Thyroid gland (tissue), 4 donors: ENCODE data around the gene PTGER4. TPM values are rescaled to one million over a fixed set of nuclear protein-coding genes. Genes with fewer than 3 reads are reported as not detected.

Source experiments
- DNase-seq, 2 donors: peaks; one replicate each; pipeline ENCODE4 v3.0.0-alpha.2; 2019
- H3K27ac ChIP-seq, 3 donors: fragments of 200-600 bp; sonication (generic); 1 replicate in 2 of 3; 2 replicates in 1 of 3; pipeline ENCODE4 v1.5.1; 2016 to 2019; ENCODE audit warnings: mild to moderate bottlenecking in 1 of 3, moderate library complexity in 1 of 3
- H3K27me3 ChIP-seq: fragments of 200-600 bp; sonication (generic); one replicate; pipeline ENCODE4 v1.5.1; 2019
- H3K36me3 ChIP-seq, 2 donors: fragments of 200-600 bp; sonication (generic); one replicate each; pipeline ENCODE4 v1.5.1; 2016 to 2019
- H3K4me1 ChIP-seq, 2 donors: fragments of 200-600 bp; sonication (generic); one replicate each; pipeline ENCODE4 v1.5.1; 2017 to 2019
- H3K4me3 ChIP-seq, 3 donors: fragments of 200-600 bp; sonication (generic); replicated peaks in 1 of 3; 1 replicate in 2 of 3; 2 replicates in 1 of 3; pipeline ENCODE4 v1.5.1; 2016; ENCODE audit warnings: mild to moderate bottlenecking in 1 of 3
- H3K9me3 ChIP-seq: fragments of 200-600 bp; sonication (generic); one replicate; pipeline ENCODE4 v1.5.1; 2017
- CTCF ChIP-seq, 6 experiments: fragments of 200-600 bp in 3 of 6; fragments of 450-650 bp in 3 of 6; sonication (generic) in 3 of 6; IDR thresholded peaks; one replicate each; pipeline ENCODE4 v1.5.1; 2016 to 2019; ENCODE audit warnings: antibody characterized with exemption in 6 of 6, mild to moderate bottlenecking in 2 of 6, inconsistent platforms in 1 of 6, moderate library complexity in 1 of 6
- POLR2A ChIP-seq, 2 donors: fragments of 450-650 bp; IDR thresholded peaks; one replicate each; pipeline ENCODE4 v1.6.1; 2017; ENCODE audit warnings: antibody characterized with exemption in 2 of 2, mild to moderate bottlenecking in 2 of 2, moderate library complexity in 1 of 2
- intact Hi-C: fragments of 100-400 bp; cut with DNase I; formaldehyde crosslinking; loops from one replicate; pipeline ENCODE4 v1.15.1; 2023
- small RNA-seq: library from RNA; depleted of rRNA; stranded (forward); fragments of <200 nt; gene quantifications from one replicate; pipeline ENCODE3, GENCODE V24; 2016
- total RNA-seq, 4 donors: library from RNA; depleted of rRNA; stranded (reverse); fragments of >200 nt; gene quantifications; one replicate each; pipeline ENCODE4 v1.2.3, GENCODE V29; 2016

Gene PTGER4
- total RNA-seq, 4 donors from 2014 or later, result 10.9 to 14.3 (median 12.0) TPM

GRCh38 chr5:40738502-40738901 is 58.8 kb downstream of the PTGER4 start:
- no peaks in the 10 kb centered on the region for H3K27me3 ChIP-seq
- no peaks in the 10 kb centered on the region for H3K9me3 ChIP-seq
- intact Hi-C loops, result no loop called here
- no peak overlapping the region for H3K4me3 ChIP-seq
- H3K4me1 ChIP-seq, result peaks cover 0 to 3% of the 10 kb centered on the region in 2 donors
- peaks cover 0 to 14% of the 10 kb centered on the region in 2 donors for H3K36me3 ChIP-seq
- TF ChIP-seq POLR2A (IDR thresholded peaks at IDR 0.05), result no peak
- no peak for TF ChIP-seq CTCF (IDR thresholded peaks at IDR 0.05)
- DNase-seq, result no peak
- H3K27ac ChIP-seq, result no peak overlapping the region

Small RNA genes lying within 50 kb of the gene (small RNA-seq; reads per million reads assigned to genes)
- not detected for gene RF00092

Other genes starting within 250 kb of the PTGER4 start
- gene TTC33, start 76.0 kb downstream of the PTGER4 start, total RNA-seq, result 10 to 100 TPM; 18.7 to 35.2 (median 24.9) TPM
- gene PRKAA1, start 118.5 kb downstream of the PTGER4 start, total RNA-seq, result 100 to 1,000 TPM in 3 of 4 donors, 10 to 100 TPM in 1; 83.1 to 134 (median 116) TPM
- 100 to 1,000 TPM in 2 of 4 donors, 10 to 100 TPM in 2; 54.4 to 499 (median 123) TPM for gene RPL37, start 155.3 kb downstream of the PTGER4 start, total RNA-seq
- 10 to 100 TPM; 15.9 to 32.1 (median 21.0) TPM for gene CARD6, start 161.5 kb downstream of the PTGER4 start, total RNA-seq
- 100 to 1,000 TPM; 108 to 257 (median 203) TPM for gene C7, start 229.6 kb downstream of the PTGER4 start, total RNA-seq